ENCODE data around the gene SFI1. TPM values are rescaled to one million over a fixed set of nuclear protein-coding genes. Genes with fewer than 3 reads are reported as not detected.
"Not testable (repeated sequence)": the region's sequence is repeated elsewhere in the genome, so short reads cannot be mapped to it uniquely, and the experiment has no call there.

SFI1 gene
- polyA plus RNA-seq, 4 donors, result 15.4 to 51.4 (median 36.2) TPM

- DNase-seq (ENCODE audit: low read depth in 4 of 4, low spot score in 2 of 4), result peak in 2 of 4 donors; percentile 37 to 43
Observed at GRCh38 chr22:31586137-31586920, 90.0 kb downstream of the SFI1 start.

DNA sequence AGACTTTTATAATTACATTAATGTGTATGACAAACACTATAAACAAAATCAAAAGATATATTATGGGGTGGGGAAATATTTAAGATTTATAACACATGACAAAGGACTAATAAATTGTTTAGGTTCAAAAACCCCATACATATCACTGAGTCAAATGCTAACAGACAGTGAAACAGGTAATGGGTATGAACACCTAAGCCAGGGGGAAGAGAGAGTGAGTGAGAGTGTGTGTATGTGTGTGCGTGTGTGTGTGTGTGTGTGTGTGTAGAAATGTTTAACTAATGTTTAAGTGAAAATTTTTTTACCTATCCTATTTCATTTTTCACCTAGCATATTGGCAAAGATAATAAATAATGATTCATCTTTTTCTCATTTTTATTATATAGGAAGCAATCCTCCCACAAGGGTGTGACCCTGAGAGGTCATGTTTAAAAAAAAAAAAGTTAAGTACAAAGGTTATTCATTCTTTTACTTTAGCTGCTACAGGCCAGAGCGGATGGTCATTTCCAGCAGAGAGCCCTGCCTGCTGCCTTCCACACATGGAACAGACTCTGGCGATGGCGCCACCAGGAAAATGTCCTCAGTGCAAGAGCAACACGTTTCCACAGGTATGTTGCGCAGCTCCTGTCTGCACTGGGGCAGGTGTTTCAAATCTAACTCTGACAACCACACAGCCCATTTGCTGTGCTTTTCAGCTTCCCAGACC, 92.8 kb downstream of the SFI1 start:
- DNase-seq (ENCODE audit: low read depth in 4 of 4, low spot score in 2 of 4), result no peak

- not testable (repeated sequence) for DNase-seq (ENCODE audit: low read depth in 4 of 4, low spot score in 2 of 4)
Observed at GRCh38 chr22:31590161-31590560, 93.8 kb downstream of the SFI1 start.

- no peak for DNase-seq (ENCODE audit: low read depth in 4 of 4, low spot score in 2 of 4)
Observed at GRCh38 chr22:31595271-31595670, 98.9 kb downstream of the SFI1 start.

GRCh38 chr22:31602259-31602952, 106.1 kb downstream of the SFI1 start:
- DNase-seq (ENCODE audit: low read depth in 4 of 4, low spot score in 2 of 4), result no peak

DNA sequence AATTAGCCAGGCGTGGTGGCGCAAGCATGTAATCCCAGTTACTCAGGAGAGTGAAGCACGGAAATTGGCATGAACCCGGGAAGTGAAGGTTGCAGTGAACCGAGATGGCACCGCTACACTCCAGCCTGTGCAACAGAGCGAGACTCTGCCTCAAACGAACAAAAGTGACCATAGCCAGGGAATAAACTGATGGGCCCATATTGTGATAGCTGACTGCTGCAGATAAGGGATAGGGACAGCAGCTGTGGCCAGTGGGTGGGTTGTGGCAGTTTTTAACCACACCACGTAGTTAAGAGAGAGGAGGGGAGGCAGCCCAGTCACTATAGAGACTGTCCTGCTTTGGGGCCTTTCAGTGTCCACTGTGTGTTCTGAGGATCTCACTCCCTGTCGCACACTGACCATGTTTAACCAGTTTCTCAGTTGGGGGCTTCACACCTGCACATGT, 106.8 kb downstream of the SFI1 start:
- no peak for DNase-seq (ENCODE audit: low read depth in 4 of 4, low spot score in 2 of 4)

DNA sequence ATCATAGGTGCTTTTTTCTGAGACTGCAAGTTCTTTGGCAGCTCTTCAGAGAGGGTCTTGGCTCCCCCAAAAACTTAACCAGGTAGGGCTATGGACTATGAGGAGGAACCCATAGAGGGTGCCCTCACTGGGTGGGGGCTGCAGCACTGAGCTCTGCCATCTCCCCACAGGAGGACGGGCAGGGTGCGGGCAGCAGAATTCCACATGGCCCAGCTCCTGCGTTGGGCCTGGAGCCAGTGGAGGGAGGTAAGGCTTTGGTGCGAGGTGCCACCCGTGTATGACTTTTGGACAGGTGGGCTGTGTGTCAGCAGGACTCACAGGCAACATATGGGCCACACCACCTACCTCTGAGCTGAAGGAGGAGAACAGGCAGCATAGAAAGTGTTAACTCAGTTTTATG, 107.2 kb downstream of the SFI1 start:
- DNase-seq (ENCODE audit: low read depth in 4 of 4, low spot score in 2 of 4), result no peak

DNA sequence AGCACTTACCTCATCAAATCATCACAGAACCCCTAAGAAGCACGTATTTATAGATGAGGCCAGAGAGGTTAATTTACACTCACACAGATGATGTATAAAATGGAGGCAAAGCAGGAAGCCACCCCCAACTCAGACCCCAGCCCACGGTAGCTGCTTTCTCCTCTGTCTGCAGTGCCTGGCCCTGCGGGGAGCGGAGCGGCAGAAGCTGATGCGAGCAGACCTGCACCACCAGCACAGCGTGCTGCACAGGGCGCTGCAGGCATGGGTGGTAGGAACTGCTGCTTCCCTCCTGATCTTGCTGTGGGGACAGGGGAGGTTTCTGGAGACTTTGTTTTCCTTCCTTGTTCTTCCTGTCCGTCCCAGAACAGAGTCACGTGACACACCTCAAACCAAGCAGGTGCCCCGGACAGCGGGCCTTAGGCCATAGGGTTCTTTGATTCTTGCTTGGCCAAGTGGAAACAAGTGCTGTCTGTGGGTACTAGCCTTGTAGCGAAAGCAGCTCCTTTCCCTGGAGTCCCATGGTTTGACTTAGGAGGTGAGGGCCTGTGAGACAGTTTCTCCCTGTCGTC, 107.9 kb downstream of the SFI1 start:
- no peak for DNase-seq (ENCODE audit: low read depth in 4 of 4, low spot score in 2 of 4)

DNA sequence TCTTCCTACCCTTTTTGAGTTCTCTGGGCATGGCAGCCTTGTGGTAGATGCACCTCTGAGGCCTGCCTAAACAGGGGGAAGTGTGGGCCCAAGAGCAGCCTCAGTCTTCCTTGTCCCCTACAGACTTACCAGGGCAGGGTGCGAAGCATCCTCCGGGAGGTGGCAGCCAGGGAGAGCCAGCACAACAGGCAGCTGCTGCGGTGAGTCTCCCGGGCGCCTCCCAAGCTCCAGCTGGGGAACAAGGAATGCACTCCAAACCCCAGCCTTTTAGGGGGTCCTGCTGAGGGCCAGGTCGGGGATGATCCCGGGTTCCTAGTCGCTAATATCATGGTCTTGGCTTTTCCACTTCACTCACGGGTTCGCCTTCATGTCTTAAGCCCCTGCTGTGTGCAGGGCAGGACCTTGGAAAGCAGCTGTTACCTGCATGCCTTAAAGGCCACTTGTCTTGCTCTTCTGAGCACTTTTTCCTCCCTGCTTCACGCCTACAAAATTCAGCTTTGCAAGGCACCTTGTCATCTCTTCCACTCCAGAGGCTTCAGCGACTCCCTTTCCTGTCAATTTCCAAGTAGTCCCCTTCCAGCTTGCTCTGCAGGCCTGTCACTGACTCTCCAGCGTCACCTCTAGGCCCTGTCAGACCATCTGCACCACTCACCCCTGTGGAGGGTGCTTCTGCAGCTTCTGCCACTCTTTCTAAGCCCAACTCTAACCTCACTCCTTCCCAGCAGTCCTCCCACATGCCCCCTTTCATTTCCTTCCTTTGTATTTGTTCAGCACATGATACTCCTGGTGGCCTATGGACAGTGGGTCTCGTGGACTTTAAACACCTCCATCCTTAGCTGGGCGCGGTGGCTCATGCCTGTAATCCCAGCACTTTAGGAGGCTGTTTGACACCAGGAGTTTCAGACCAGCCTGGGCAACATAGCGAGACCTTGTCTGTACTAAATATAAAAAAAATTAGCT, 108.7 kb downstream of the SFI1 start:
- DNase-seq (ENCODE audit: low read depth in 4 of 4, low spot score in 2 of 4), result no peak

DNA sequence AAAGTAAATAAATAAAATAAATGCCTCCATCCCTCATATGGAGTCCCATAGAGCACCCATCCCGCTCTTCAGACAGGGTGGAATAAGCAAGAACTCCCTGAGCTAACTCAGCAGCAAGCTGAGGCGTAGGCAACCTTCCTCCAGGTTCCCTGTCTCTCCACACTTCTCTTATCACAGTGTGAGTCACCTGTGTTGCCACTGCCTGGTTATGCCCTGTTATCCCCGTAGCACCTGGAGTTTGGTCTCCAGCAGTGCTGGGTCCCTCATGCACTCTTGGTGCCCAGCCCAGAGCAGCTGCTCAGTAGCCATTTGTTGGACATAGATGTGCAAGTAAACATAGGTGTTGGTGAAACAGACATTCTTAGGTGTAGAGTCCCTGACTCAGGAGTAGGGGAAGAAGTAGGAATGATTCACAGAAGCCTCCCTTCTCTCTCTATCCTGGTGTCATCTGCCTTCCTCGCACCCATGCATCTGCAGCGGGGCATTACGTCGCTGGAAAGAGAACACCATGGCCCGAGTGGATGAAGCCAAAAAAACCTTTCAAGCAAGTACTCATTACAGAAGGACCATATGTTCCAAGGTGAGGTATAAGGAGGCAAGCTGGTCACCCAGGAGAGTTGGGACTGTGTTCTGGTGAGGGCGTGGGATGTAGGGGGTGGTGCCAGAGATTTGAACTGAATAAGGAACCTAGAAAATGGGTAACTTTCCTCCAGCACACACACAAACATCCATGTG, 109.7 kb downstream of the SFI1 start:
- DNase-seq (ENCODE audit: low read depth in 4 of 4, low spot score in 2 of 4), result no peak

GRCh38 chr22:31607696-31608095, 111.4 kb downstream of the SFI1 start:
- DNase-seq (ENCODE audit: low read depth in 4 of 4, low spot score in 2 of 4), result no peak

- DNase-seq (ENCODE audit: low read depth in 4 of 4, low spot score in 2 of 4), result no peak
Observed at GRCh38 chr22:31609716-31610115, 113.4 kb downstream of the SFI1 start.

DNA sequence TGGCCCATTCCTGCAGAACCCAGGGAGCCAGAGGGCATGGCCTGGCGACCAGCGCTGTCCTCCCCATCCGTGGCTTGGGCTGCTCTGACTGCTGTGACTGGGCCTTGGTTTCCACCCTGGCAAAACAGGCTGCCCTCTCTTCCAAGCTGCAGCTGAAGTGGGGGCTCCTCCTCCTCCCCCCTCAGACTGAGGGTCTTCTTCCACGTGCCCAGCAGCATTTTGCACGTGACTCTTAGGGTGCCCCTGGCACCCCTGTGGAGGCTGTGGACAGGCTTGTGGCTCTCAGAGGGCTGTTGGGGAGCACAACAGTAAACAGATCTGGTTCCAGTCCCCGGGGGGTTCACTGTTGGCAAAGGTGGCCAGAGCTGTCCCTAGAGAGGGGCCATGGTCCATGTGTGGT, 114.3 kb downstream of the SFI1 start:
- no peak for DNase-seq (ENCODE audit: low read depth in 4 of 4, low spot score in 2 of 4)

DNA sequence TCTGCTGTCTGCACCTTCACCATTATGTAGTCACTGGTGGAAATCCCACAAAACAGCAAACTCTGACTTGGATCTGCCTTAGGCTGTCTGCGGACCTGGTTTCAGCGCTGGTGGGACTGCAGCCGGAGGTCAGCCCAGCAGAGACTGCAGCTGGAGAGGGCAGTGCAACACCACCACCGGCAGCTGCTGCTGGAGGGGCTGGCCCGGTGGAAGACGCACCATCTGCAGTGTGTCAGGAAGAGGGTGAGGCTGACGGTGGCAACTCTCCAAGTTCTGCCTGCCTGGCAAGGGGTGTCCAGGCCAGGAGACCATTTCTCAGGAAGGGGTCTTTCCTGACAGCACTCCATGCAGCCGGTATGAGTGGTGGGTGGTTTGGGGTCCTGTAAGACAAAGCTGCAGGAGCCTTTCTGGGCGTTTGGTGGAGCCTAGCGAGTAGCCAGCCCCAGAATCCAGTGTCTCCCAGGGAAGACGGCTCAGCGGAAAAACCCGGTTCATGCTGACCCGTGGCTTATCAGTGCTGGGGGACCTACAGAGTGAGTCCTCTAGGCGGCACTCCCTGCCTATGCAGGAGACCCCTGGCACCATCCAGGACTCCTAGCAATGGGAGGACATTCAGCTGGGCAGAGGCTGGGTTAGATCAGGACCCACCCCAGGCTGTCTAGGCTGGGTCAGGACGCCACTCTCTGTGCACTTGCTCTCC, 114.9 kb downstream of the SFI1 start:
- DNase-seq (ENCODE audit: low read depth in 4 of 4, low spot score in 2 of 4), result no peak

DNA sequence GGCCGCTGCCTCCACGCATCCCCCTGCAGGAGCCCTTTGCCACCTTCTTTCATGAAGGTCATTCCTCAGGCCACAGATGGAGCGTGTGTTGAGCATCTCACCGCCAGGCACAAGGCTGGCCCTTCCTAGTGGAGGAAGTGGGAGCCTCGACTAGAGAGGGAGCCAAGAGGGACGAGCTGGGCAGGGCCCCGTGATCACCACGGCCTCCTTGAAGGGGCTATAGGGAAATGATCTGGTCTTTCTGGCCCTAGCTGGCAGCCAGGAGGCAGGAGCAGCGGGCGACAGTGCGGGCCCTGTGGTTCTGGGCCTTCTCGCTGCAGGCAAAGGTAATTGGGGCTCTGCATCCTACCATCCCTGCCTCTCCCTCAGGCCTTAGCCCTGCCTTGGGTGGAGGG, 116.6 kb downstream of the SFI1 start:
- no peak for DNase-seq (ENCODE audit: low read depth in 4 of 4, low spot score in 2 of 4)

DNA sequence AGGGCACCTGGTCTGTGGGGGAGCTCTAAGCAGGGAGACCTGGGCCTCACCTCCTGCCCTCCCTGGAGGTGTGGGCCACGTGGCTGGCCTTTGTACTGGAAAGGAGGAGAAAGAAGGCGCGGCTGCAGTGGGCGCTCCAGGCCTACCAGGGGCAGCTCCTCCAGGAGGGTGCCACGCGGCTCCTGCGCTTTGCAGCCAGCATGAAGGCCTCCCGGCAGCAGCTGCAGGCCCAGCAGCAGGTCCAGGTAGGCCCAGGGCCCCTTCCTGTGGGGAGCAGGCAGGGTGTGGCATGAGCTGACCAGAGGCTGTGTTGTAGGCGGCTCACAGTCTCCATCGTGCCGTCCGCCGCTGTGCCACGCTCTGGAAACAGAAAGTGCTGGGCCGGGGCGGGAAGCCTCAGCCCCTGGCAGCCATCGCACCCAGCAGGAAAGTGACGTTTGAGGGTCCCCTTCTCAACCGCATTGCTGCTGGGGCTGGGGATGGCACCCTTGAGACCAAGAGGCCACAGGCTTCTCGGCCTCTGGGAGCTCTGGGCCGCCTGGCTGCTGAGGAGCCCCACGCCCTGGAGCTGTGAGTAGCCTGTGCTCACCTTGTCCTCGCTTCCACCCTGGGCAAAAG, 117.1 kb downstream of the SFI1 start:
- DNase-seq (ENCODE audit: low read depth in 4 of 4, low spot score in 2 of 4), result no peak

GRCh38 chr22:31613904-31614296, 117.6 kb downstream of the SFI1 start:
- no peak for DNase-seq (ENCODE audit: low read depth in 4 of 4, low spot score in 2 of 4)

DNA sequence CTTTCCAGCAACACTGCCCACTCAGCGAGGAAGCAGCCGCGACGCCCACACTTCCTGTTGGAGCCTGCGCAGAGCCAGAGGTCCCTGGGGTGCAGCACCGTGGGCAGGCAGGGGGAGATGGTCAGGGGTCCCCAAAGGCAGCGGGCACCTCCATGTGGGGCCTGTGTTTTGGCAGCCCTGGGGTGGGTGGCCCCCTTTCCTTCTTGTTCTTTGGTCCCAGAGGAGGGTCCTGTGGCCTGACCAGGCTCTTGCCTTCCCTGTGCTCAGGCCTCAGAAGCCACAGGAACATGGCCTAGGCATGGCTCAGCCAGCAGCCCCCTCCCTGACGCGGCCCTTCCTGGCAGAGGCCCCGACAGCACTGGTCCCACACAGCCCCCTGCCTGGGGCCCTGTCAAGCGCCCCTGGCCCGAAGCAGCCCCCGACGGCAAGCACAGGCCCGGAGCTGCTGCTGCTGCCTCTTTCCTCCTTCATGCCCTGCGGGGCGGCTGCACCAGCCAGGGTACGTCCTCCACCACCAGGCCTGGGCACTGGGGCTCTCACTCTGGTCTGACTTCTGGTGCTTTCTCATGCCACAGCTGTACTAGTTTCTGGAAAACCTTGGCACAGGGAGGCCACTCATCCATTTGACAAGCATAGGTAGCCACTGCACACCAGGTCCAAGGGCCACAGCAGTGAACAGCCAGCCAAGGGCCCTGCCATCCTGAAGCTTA, 118.6 kb downstream of the SFI1 start:
- no peak for DNase-seq (ENCODE audit: low read depth in 4 of 4, low spot score in 2 of 4)
